Kidney capillary endothelial cell (primary cell): ENCODE results near the gene CHST1.
A peak's percentile ranks its signal among the peaks of the same experiment; 100 is the strongest.

ENCODE experiments used
- DNase-seq: peaks from one replicate; pipeline ENCODE4 v3.0.0-alpha.2; 2018; ENCODE audit warnings: low spot score

Gene CHST1

DNA sequence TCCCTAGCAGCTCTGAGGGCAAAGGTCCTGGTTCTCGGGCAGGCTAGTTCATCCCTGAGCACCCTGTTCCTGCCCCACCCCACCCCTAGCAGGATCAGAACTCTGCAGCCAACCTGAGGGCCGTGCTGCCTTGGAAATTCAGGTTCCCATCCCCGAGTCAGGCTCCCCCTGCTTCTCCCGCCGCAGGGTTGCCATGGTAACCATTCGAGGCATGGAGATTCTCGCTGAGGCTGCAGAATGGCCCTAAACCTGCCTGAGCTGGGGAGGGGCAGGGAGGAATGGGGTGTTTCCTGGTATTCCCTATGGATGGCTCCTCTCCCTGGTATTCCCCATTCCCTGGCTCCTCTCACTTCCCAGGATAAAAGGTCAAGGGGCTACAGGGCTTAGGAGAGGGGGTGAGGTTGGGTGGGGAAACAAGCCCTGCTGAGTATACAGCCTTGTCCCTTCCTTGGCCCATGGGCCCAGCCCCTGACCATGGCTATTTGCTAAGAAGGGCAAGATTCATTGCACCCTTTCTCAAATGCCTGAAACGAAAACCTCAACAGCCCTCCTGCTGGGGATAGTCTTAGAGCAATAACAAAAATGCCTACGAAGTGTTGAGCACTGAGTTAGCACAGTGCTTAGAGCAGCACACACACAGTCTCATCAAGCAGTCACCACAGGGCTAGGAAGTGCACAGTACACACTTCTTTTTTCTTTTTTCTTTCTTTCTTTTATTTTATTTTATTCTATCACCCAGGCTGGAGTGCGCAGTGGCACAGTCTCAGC lies 58.7 kb downstream of the CHST1 start:
- no peak for DNase-seq

DNA sequence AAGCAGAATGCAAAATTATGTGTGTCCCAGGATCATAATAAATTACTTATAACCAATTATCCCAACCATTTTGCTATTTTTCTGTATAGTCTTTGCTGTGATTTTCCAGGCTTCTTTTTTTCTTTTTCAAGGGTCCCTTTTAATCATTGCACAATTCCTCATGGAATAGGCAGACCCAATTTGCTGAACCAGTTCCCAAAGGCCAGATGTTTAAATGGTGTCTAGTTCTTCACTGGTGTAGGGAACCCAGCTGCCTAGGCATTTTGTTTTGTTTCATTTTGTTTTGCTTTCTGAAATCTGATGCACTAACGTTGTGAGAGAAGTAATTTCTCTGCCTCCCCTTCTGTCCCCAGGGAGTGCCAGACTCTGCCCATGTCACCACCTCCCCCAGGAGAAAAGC lies 60.4 kb downstream of the CHST1 start:
- DNase-seq: no peak

DNA sequence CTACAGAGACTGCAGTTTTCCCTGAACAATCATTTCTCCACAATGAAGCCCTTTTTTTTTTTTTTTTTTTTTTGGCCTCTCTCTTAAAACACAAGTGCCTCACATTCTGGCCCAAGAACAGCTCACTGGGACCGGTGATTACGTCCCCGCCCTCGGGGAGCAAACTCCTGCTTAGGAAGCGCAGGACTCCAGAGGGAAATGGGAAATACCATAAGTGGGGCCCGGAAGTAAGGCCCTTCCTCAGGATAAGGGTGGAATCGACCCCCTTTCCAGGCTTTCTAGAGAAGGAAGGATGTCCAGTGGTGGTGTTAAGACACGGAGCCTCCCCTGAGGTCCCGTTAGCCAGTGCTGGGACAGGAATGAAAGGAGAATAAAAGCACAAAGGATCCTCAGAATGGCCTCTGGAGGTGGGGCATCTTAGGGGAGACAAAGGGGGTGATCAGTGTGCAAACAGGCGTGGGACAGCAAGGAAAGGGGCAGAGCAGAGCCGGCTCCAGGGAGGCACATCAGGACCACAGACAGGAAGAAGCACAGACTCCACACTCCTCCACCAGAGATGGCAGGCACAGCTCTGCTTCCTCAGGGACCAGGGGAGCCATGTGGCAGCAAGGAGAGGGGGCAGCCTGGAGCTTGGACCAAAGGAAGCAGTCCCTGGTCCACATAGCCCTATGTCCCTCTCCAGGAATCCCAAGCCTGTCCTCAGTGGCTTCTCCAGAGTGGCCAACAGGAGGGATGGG lies 61.3 kb downstream of the CHST1 start:
- peak; percentile 60 for DNase-seq

DNA sequence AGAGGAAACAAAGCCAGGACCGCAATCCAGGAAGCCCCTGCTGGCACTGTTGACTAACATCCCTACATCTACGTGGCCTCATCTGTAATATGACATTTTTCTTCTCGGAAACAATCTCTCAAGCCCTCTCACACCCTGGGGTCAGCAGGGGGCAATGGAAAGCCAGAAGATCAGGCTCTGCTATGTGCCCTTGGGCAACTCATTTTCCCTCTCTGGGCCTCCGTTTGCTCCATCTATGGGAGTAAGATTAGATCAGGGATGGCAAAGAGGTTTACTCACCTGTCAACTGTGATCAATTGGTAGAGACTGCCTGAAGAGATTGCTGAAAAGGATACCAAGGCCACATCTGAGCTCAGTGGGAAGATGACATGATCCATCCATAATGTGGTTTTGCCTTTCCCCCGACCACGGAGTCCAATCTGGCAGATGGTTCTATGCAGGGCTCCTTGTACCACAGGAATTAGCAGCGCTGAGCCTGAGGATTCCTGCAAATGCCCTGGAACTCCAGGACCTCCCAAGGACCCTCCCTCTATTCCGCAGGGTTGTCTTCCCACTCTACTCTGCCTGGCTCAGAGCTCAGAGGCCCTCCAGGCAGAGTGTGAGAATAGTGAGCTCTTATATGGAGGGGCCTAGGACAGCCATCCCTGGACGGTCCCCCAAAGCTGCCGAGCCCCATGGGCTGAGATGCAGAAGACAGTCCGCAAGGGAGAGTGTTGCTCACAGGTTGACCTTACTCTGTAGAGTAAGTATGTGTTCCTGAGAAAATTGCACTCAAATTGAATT lies 66.1 kb downstream of the CHST1 start:
- no peak for DNase-seq
